ENCODE data around the gene WHAMM. TPM values are rescaled to one million over a fixed set of nuclear protein-coding genes. Genes with fewer than 3 reads are reported as not detected.

Gene WHAMM
- total RNA-seq, 1 donor from 2014 or later, result 5.4 TPM

DNA sequence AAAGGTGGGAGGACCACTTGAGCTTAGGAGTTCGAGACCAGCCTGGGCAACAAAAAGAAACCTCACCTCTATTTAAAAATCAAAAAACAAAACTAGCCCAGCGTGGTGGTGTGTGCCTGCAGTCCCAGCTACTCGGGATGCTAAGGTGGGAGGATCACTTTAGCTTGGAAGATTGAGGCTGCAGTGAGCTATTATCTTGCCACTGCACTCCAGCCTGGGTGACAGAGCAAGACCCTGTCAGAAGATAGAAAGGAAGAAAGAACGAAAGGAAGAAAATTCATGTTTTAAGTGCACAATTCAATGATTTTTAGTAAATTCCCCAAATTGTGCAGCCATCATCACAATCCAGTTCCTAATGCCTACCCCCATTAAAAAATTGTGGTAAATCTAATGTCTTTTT, 11.3 kb upstream of the WHAMM start:
- no peaks in the 10 kb centered on the region for H3K27me3 ChIP-seq (ENCODE audit: control insufficient read depth, insufficient read depth, low read length)
- H3K4me3 ChIP-seq (ENCODE audit: low read depth, low read length), result no peak overlapping the region
- no peaks in the 10 kb centered on the region for H3K36me3 ChIP-seq (ENCODE audit: control insufficient read depth, insufficient read depth, low read length)
- DNase-seq (ENCODE audit: low read depth), result no peak
- no peak for TF ChIP-seq CTCF (IDR thresholded peaks at IDR 0.05; ENCODE audit: insufficient read depth, low read length, poor library complexity, severe bottlenecking)

- Histone ChIP-seq H3K27me3 (ENCODE audit: control insufficient read depth, insufficient read depth, low read length) (no peaks in the 10 kb centered on the region), H3K36me3 (ENCODE audit: control insufficient read depth, insufficient read depth, low read length) (no peaks in the 10 kb centered on the region), H3K4me3 (ENCODE audit: low read depth, low read length) (no peak overlapping the region)
- TF ChIP-seq CTCF (IDR thresholded peaks at IDR 0.05; ENCODE audit: insufficient read depth, low read length, poor library complexity, severe bottlenecking), result no peak
- no peak for DNase-seq (ENCODE audit: low read depth)
Observed at GRCh38 chr15:82798531-82799166, 10.8 kb upstream of the WHAMM start.

- no peak for DNase-seq (ENCODE audit: low read depth)
- Histone ChIP-seq H3K36me3 (ENCODE audit: control insufficient read depth, insufficient read depth, low read length) (no peaks in the 10 kb centered on the region), H3K27me3 (ENCODE audit: control insufficient read depth, insufficient read depth, low read length) (no peaks in the 10 kb centered on the region), H3K4me3 (ENCODE audit: low read depth, low read length) (no peak overlapping the region)
- TF ChIP-seq CTCF (IDR thresholded peaks at IDR 0.05; ENCODE audit: insufficient read depth, low read length, poor library complexity, severe bottlenecking), result no peak
Observed at GRCh38 chr15:82799183-82799841, 10.1 kb upstream of the WHAMM start.

GRCh38 chr15:82802497-82802896, 6.9 kb upstream of the WHAMM start:
- no peak for DNase-seq (ENCODE audit: low read depth)
- no peak overlapping the region for H3K4me3 ChIP-seq (ENCODE audit: low read depth, low read length)
- no peaks in the 10 kb centered on the region for H3K36me3 ChIP-seq (ENCODE audit: control insufficient read depth, insufficient read depth, low read length)
- no peak for TF ChIP-seq CTCF (IDR thresholded peaks at IDR 0.05; ENCODE audit: insufficient read depth, low read length, poor library complexity, severe bottlenecking)
- no peaks in the 10 kb centered on the region for H3K27me3 ChIP-seq (ENCODE audit: control insufficient read depth, insufficient read depth, low read length)

DNA sequence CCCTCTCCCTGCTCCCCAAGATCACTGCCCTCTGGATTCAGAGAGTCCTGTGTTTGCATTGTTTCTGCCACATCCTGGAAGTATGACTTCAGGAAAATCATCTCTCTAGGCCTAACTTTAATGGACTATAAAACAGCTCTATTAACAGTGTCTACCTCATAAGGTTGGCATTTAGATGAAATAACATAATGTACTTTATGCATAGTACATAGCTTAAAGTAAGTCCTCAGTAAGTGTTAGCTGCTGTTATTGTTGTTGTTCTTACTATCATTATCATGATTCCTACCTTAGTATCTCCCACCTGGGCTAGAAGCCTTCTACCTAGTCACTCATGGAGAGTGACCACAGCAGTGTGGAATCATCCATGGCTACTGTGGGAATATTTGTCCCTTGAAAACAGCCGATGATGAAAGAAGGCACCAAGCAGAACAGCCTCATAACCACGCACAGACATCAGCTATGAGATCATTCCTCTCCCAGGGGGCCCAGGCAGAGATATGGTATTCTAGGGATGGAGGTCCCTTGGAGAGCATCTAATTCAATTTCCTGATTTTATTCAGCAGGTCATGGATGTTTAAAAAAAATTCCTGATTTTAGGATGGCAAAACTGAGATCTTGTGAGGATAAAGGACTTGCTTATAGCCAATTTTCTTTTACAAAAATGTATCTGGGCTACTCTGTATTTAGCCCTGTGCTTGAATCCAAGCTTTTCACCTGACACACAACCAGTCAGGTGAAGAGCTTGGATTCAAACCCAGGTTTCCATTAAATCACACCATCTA, 5.4 kb upstream of the WHAMM start:
- no peaks in the 10 kb centered on the region for H3K36me3 ChIP-seq (ENCODE audit: control insufficient read depth, insufficient read depth, low read length)
- no peaks in the 10 kb centered on the region for H3K27me3 ChIP-seq (ENCODE audit: control insufficient read depth, insufficient read depth, low read length)
- no peak for TF ChIP-seq CTCF (IDR thresholded peaks at IDR 0.05; ENCODE audit: insufficient read depth, low read length, poor library complexity, severe bottlenecking)
- no peak overlapping the region for H3K4me3 ChIP-seq (ENCODE audit: low read depth, low read length)
- DNase-seq (ENCODE audit: low read depth), result no peak
